Ishikawa (cell line): Measurements from ENCODE around the gene CCL18.

Experiments used
- CEBPB ChIP-seq: IDR thresholded peaks from 2 replicates; pipeline ENCODE4 v1.6.1; 2012
- CREB1 ChIP-seq: IDR thresholded peaks from 2 replicates; pipeline ENCODE4 v1.6.1; 2012; ENCODE audit warnings: low read depth
- EGR1 ChIP-seq: IDR thresholded peaks from 2 replicates; pipeline ENCODE4 v1.6.1; 2012
- EP300 ChIP-seq: IDR thresholded peaks from 2 replicates; pipeline ENCODE4 v1.6.1; 2012; ENCODE audit warnings: borderline replicate concordance
- FOXM1 ChIP-seq: IDR thresholded peaks from 2 replicates; pipeline ENCODE4 v1.6.1; 2012; ENCODE audit warnings: low read depth, borderline replicate concordance
- NFIC ChIP-seq: IDR thresholded peaks from 2 replicates; pipeline ENCODE4 v1.6.1; 2012
- RAD21 ChIP-seq: IDR thresholded peaks from 2 replicates; pipeline ENCODE4 v1.6.1; 2012; ENCODE audit warnings: low read depth
- REST ChIP-seq: IDR thresholded peaks from 2 replicates; pipeline ENCODE4 v1.6.1; 2012; ENCODE audit warnings: low read depth, mild to moderate bottlenecking
- TAF1 ChIP-seq: IDR thresholded peaks from 2 replicates; pipeline ENCODE4 v1.6.1; 2012; ENCODE audit warnings: low read depth, mild to moderate bottlenecking
- TCF12 ChIP-seq: IDR thresholded peaks from 2 replicates; pipeline ENCODE4 v1.6.1; 2012; ENCODE audit warnings: low read depth
- TEAD4 ChIP-seq: IDR thresholded peaks from 2 replicates; pipeline ENCODE4 v1.6.1; 2012
- YY1 ChIP-seq: IDR thresholded peaks from 2 replicates; pipeline ENCODE4 v1.6.1; 2012; ENCODE audit warnings: low read depth
- ZBTB7A ChIP-seq: IDR thresholded peaks from 2 replicates; pipeline ENCODE4 v1.6.1; 2012; ENCODE audit warnings: low read depth
- TF ChIP-seq, protein P1 (sequence below): IDR thresholded peaks from 2 replicates; pipeline ENCODE4 v1.6.1; 2012
- TF ChIP-seq, protein P2 (sequence below): IDR thresholded peaks from 2 replicates; pipeline ENCODE4 v1.6.1; 2012

The CCL18 gene

DNA sequence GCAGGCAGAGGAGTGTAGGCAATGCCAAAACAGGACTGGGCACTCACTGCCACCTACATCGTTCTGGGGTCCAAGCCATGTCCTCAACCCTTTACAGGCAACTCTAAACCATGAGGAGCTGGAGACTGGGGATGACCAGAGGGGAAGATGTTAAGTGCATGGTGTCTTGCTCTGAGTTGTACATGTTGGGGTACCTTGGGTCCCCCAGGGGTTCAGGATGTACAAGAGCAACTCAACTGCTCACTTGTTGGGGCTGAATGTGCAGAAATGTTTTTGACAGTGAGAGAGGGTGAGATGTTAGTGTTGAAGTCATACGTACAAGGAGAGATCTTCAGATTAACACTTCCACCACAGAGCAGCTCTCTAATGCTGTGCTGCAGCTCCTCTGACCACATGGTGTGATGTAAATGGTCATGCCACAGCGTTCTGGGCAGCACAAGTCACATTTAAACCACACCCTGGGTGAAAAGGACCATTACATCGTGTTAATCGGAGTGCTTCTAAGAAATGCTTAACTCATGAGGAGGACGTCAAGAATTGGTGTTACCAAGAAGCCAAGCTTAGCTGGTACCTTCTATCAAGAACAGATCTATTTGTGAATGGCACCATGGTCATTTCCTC is 2.4 kb downstream of the CCL18 start:
- TF ChIP-seq, protein P1, sequence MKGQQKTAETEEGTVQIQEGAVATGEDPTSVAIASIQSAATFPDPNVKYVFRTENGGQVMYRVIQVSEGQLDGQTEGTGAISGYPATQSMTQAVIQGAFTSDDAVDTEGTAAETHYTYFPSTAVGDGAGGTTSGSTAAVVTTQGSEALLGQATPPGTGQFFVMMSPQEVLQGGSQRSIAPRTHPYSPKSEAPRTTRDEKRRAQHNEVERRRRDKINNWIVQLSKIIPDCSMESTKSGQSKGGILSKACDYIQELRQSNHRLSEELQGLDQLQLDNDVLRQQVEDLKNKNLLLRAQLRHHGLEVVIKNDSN = no peak
- no peak for TF ChIP-seq CREB1
- TF ChIP-seq, protein P2, sequence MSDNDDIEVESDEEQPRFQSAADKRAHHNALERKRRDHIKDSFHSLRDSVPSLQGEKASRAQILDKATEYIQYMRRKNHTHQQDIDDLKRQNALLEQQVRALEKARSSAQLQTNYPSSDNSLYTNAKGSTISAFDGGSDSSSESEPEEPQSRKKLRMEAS = no peak

GRCh38 chr17:36068524-36068923 is 4.5 kb downstream of the CCL18 start:
- TF ChIP-seq NFIC (no peak), EP300 (no peak), EGR1 (no peak), TAF1 (no peak), YY1 (no peak), REST (no peak), CEBPB (no peak), CREB1 (no peak), TCF12 (no peak), RAD21 (no peak), FOXM1 (no peak), ZBTB7A (no peak), TEAD4 (no peak)
- TF ChIP-seq, protein P1 = no peak
- TF ChIP-seq, protein P2 = no peak

DNA sequence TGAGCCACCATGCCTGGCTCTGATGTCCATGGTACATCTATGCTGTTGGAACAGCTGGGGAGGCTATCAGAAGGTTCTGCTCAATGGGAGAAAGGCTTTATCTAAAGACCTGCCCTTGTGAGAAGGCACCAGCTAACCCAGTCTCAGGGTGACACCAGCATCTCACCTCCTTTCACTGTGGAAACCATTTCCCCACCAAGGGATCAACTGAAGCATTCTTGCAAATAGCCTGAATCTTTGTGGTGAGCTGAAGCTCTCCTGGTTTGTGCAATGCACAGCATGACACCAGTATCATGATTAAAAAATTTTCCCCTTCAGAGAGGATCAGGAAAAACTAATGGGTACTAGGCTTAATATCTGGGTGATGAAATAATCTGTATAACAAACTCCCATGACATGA is 5.1 kb downstream of the CCL18 start:
- no peak for TF ChIP-seq CREB1
- TF ChIP-seq EP300 = no peak
- TF ChIP-seq CEBPB = no peak
- no peak for TF ChIP-seq NFIC
- TF ChIP-seq, protein P1 = no peak
- no peak for TF ChIP-seq EGR1
- no peak for TF ChIP-seq ZBTB7A
- no peak for TF ChIP-seq FOXM1
- no peak for TF ChIP-seq TAF1

DNA sequence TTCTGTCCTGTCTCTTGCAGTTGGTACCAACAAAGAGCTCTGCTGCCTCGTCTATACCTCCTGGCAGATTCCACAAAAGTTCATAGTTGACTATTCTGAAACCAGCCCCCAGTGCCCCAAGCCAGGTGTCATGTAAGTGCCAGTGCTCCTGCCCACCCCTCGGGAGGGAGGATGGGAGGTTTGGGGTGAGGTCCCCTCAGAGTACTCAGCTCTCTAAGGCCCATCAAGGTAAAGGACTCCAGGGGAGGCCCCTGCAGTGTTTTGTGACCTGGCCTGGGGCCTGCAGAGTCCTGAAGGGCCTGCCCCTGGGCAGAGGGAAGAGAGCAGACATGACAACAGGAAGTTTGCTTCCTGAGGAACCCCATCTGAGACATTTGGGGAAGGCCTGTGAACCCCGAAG is 6.4 kb downstream of the CCL18 start:
- TF ChIP-seq TEAD4 (no peak), FOXM1 (no peak), YY1 (no peak), CEBPB (no peak), TAF1 (no peak), EGR1 (no peak), RAD21 (no peak), NFIC (no peak), EP300 (no peak), ZBTB7A (no peak), TCF12 (no peak)
- TF ChIP-seq, protein P1 = no peak
- TF ChIP-seq, protein P2 = no peak

GRCh38 chr17:36071751-36072150 is 7.7 kb downstream of the CCL18 start:
- TF ChIP-seq, protein P2 = no peak
- TF ChIP-seq FOXM1 = no peak
- TF ChIP-seq TAF1 = no peak

- TF ChIP-seq RAD21 (peak; percentile 34; the same call in 1 of the 2 replicates), EP300 (no peak)
Observed at GRCh38 chr17:36072431-36073121, 8.5 kb downstream of the CCL18 start.

DNA sequence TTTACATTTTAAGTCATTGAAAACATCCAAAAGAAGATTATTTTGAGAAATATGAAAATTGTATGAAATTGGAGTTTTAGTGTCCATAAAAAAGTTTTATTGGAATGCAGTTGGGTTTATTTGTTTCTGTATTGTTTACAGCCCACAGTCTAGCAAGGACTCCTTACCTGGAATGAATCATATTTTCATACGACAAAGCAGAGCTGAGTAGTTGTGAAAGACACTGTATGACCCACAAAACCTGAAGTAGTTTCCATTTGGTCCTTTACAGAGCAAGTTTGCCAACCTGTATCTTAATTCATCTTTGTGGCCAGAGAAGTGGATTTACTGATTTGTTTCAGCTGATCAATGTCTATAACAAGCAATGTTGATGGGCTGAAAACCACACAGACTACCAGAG is 10.3 kb downstream of the CCL18 start:
- TF ChIP-seq TEAD4 = no peak
- TF ChIP-seq FOXM1 = no peak
- no peak for TF ChIP-seq RAD21
- TF ChIP-seq EGR1 = no peak
- TF ChIP-seq ZBTB7A = no peak
- no peak for TF ChIP-seq TCF12
- no peak for TF ChIP-seq TAF1
